ENCODE measurements around the gene GALNT1.

The GALNT1 gene

DNA sequence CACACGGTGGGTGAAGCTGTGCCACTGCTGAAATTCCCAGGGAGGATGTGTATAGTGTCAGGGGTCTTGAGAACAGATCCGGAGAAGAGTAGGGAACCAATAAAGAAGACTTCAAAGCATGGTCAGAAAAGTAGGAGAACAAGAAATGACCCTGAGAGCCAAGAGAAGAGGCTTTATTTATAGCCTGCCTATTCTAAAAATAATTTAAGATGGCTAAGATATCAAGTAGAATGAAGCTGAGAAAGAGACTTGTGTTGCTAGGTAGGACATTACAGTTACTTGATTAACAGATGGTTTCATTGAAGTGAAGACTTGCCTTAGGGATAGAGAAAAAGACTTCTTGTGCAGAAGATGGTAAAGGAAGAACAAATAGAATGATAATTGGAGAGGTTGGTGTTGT, 43.7 kb downstream of the GALNT1 start:
- H3K27me3 ChIP-seq (replicated peaks; ENCODE audit: control insufficient read depth, insufficient read depth, low read length, poor library complexity, severe bottlenecking) = no peaks in the 10 kb centered on the region
- no peak for DNase-seq
- no peaks in the 10 kb centered on the region for H3K9me3 ChIP-seq (ENCODE audit: control insufficient read depth, low read length)
- no peaks in the 10 kb centered on the region for H3K4me1 ChIP-seq (ENCODE audit: control insufficient read depth, insufficient read depth, low read length, poor library complexity, severe bottlenecking)
- no peaks in the 10 kb centered on the region for H3K36me3 ChIP-seq (ENCODE audit: control insufficient read depth, insufficient read depth, low read length)
- no peak overlapping the region for H3K27ac ChIP-seq (ENCODE audit: insufficient read depth, low read length, poor library complexity, severe bottlenecking)
- no peak overlapping the region for H3K4me3 ChIP-seq (ENCODE audit: insufficient read depth, low read depth, low read length, poor library complexity, severe bottlenecking)

- Histone ChIP-seq H3K27ac (ENCODE audit: insufficient read depth, low read length, poor library complexity, severe bottlenecking) (no peak overlapping the region), H3K4me1 (ENCODE audit: control insufficient read depth, insufficient read depth, low read length, poor library complexity, severe bottlenecking) (no peaks in the 10 kb centered on the region), H3K36me3 (ENCODE audit: control insufficient read depth, insufficient read depth, low read length) (no peaks in the 10 kb centered on the region), H3K9me3 (ENCODE audit: control insufficient read depth, low read length) (no peaks in the 10 kb centered on the region), H3K27me3 (replicated peaks; ENCODE audit: control insufficient read depth, insufficient read depth, low read length, poor library complexity, severe bottlenecking) (no peaks in the 10 kb centered on the region), H3K4me3 (ENCODE audit: insufficient read depth, low read depth, low read length, poor library complexity, severe bottlenecking) (no peak overlapping the region)
- no peak for DNase-seq
These were observed 52.2 kb downstream of the GALNT1 start for GRCh38 chr18:35633761-35634160.

- H3K9me3 ChIP-seq (ENCODE audit: control insufficient read depth, low read length) = no peaks in the 10 kb centered on the region
- H3K27ac ChIP-seq (ENCODE audit: insufficient read depth, low read length, poor library complexity, severe bottlenecking) = no peak overlapping the region
- no peaks in the 10 kb centered on the region for H3K27me3 ChIP-seq (replicated peaks; ENCODE audit: control insufficient read depth, insufficient read depth, low read length, poor library complexity, severe bottlenecking)
- no peak overlapping the region for H3K4me3 ChIP-seq (ENCODE audit: insufficient read depth, low read depth, low read length, poor library complexity, severe bottlenecking)
- DNase-seq = no peak
- no peaks in the 10 kb centered on the region for H3K36me3 ChIP-seq (ENCODE audit: control insufficient read depth, insufficient read depth, low read length)
- H3K4me1 ChIP-seq (ENCODE audit: control insufficient read depth, insufficient read depth, low read length, poor library complexity, severe bottlenecking) = no peaks in the 10 kb centered on the region
These were observed 52.8 kb downstream of the GALNT1 start for GRCh38 chr18:35634323-35634722.

GRCh38 chr18:35635170-35635569, 53.6 kb downstream of the GALNT1 start:
- Histone ChIP-seq H3K27me3 (replicated peaks; ENCODE audit: control insufficient read depth, insufficient read depth, low read length, poor library complexity, severe bottlenecking) (no peaks in the 10 kb centered on the region), H3K4me1 (ENCODE audit: control insufficient read depth, insufficient read depth, low read length, poor library complexity, severe bottlenecking) (no peaks in the 10 kb centered on the region), H3K4me3 (ENCODE audit: insufficient read depth, low read depth, low read length, poor library complexity, severe bottlenecking) (no peak overlapping the region), H3K27ac (ENCODE audit: insufficient read depth, low read length, poor library complexity, severe bottlenecking) (no peak overlapping the region), H3K36me3 (ENCODE audit: control insufficient read depth, insufficient read depth, low read length) (no peaks in the 10 kb centered on the region), H3K9me3 (ENCODE audit: control insufficient read depth, low read length) (no peaks in the 10 kb centered on the region)
- no peak for DNase-seq

DNA sequence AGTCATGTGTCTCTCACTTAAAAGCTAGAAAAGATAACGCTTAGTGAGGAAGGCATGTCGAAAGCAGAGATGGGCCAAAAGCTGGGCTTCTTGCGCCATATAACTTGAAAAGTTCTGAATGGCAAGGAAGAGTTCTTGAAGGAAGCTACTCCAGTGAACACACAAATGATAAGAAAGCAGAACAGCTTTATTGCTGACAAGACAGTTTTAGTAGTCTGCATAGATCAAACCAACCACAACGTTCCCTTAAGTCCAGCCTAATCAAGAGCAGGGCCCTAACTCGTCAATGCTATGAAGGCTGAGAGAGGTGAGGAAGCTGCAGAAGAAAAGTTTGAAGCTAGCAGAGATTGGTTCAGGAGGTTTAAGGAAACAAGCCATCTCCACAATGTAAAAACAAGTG, 55.7 kb downstream of the GALNT1 start:
- no peak for DNase-seq
- no peaks in the 10 kb centered on the region for H3K4me1 ChIP-seq (ENCODE audit: control insufficient read depth, insufficient read depth, low read length, poor library complexity, severe bottlenecking)

GRCh38 chr18:35639296-35639695, 57.8 kb downstream of the GALNT1 start:
- Histone ChIP-seq H3K9me3 (ENCODE audit: control insufficient read depth, low read length) (no peaks in the 10 kb centered on the region), H3K27me3 (replicated peaks; ENCODE audit: control insufficient read depth, insufficient read depth, low read length, poor library complexity, severe bottlenecking) (no peaks in the 10 kb centered on the region), H3K27ac (ENCODE audit: insufficient read depth, low read length, poor library complexity, severe bottlenecking) (no peak overlapping the region), H3K36me3 (ENCODE audit: control insufficient read depth, insufficient read depth, low read length) (no peaks in the 10 kb centered on the region), H3K4me1 (ENCODE audit: control insufficient read depth, insufficient read depth, low read length, poor library complexity, severe bottlenecking) (no peaks in the 10 kb centered on the region), H3K4me3 (ENCODE audit: insufficient read depth, low read depth, low read length, poor library complexity, severe bottlenecking) (no peak overlapping the region)
- no peak for DNase-seq

More for the DNA sequence above, 55.7 kb downstream of the GALNT1 start:
- Histone ChIP-seq H3K9me3 (ENCODE audit: control insufficient read depth, low read length) (no peaks in the 10 kb centered on the region), H3K27ac (ENCODE audit: insufficient read depth, low read length, poor library complexity, severe bottlenecking) (no peak overlapping the region), H3K36me3 (ENCODE audit: control insufficient read depth, insufficient read depth, low read length) (no peaks in the 10 kb centered on the region), H3K27me3 (replicated peaks; ENCODE audit: control insufficient read depth, insufficient read depth, low read length, poor library complexity, severe bottlenecking) (no peaks in the 10 kb centered on the region), H3K4me3 (ENCODE audit: insufficient read depth, low read depth, low read length, poor library complexity, severe bottlenecking) (no peak overlapping the region)

DNA sequence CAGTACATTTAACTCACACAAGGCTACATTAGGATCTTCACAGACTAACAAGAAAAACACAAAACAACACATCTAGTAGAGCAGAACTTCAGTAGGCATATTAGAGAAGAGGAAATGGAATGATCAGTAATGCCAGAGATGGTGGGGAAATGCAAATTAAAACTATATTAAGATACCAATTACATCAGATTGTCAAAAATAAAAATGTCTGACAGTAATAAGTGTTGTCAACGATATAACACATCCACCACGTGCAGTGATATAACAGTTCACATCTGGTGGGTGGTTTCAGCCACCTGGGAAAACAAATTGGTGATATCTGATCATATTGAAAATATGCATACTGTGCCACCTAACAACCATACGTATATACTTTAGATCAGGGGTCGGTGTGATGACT, 59.9 kb downstream of the GALNT1 start:
- Histone ChIP-seq H3K4me1 (ENCODE audit: control insufficient read depth, insufficient read depth, low read length, poor library complexity, severe bottlenecking) (no peaks in the 10 kb centered on the region), H3K27me3 (replicated peaks; ENCODE audit: control insufficient read depth, insufficient read depth, low read length, poor library complexity, severe bottlenecking) (no peaks in the 10 kb centered on the region), H3K9me3 (ENCODE audit: control insufficient read depth, low read length) (no peaks in the 10 kb centered on the region), H3K36me3 (ENCODE audit: control insufficient read depth, insufficient read depth, low read length) (no peaks in the 10 kb centered on the region), H3K4me3 (ENCODE audit: insufficient read depth, low read depth, low read length, poor library complexity, severe bottlenecking) (no peak overlapping the region), H3K27ac (ENCODE audit: insufficient read depth, low read length, poor library complexity, severe bottlenecking) (no peak overlapping the region)
- no peak for DNase-seq

DNA sequence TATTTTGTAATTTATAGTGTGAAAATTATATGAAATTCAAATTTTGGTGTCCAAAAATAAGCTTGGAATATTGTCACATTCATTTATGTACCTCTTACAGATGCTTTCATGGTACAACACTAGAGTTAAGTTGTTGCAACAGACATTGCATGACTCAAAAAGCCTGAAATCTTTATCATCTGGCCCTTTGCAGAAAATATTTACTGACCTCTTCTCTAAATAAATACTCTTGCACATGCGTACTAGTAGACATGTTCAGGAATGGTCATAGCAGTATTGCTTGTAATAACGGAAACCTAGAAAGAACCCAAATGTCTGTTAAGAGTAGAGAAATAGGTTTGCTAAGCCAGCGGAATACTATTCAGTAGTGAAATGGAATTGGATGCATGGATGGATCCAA, 60.4 kb downstream of the GALNT1 start:
- Histone ChIP-seq H3K27me3 (replicated peaks; ENCODE audit: control insufficient read depth, insufficient read depth, low read length, poor library complexity, severe bottlenecking) (no peaks in the 10 kb centered on the region), H3K4me3 (ENCODE audit: insufficient read depth, low read depth, low read length, poor library complexity, severe bottlenecking) (no peak overlapping the region), H3K4me1 (ENCODE audit: control insufficient read depth, insufficient read depth, low read length, poor library complexity, severe bottlenecking) (no peaks in the 10 kb centered on the region), H3K27ac (ENCODE audit: insufficient read depth, low read length, poor library complexity, severe bottlenecking) (no peak overlapping the region), H3K36me3 (ENCODE audit: control insufficient read depth, insufficient read depth, low read length) (no peaks in the 10 kb centered on the region), H3K9me3 (ENCODE audit: control insufficient read depth, low read length) (no peaks in the 10 kb centered on the region)
- no peak for DNase-seq

DNA sequence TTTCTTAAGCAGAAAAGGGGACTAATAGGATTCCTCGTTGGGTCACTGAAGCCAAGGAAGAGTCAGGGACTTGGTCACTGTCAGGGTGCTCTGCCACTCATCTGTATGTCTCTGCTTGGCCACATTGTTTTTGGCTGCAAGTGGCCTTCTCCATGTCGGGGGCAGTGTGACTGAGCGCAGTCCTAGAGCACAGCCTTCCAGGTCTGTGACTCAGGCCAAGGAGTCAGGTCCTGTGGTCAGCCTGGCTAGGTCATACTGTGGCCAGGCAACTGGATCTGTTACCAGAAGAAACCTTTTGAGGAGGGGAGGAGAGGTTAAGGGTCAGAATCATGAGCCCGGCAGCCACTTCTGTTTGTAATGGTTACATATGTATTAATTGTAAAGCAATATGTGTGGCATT, 61.3 kb downstream of the GALNT1 start:
- H3K36me3 ChIP-seq (ENCODE audit: control insufficient read depth, insufficient read depth, low read length) = no peaks in the 10 kb centered on the region
- H3K9me3 ChIP-seq (ENCODE audit: control insufficient read depth, low read length) = no peaks in the 10 kb centered on the region
- DNase-seq = no peak
- H3K27ac ChIP-seq (ENCODE audit: insufficient read depth, low read length, poor library complexity, severe bottlenecking) = no peak overlapping the region
- H3K4me1 ChIP-seq (ENCODE audit: control insufficient read depth, insufficient read depth, low read length, poor library complexity, severe bottlenecking) = no peaks in the 10 kb centered on the region
- H3K4me3 ChIP-seq (ENCODE audit: insufficient read depth, low read depth, low read length, poor library complexity, severe bottlenecking) = no peak overlapping the region
- no peaks in the 10 kb centered on the region for H3K27me3 ChIP-seq (replicated peaks; ENCODE audit: control insufficient read depth, insufficient read depth, low read length, poor library complexity, severe bottlenecking)

DNA sequence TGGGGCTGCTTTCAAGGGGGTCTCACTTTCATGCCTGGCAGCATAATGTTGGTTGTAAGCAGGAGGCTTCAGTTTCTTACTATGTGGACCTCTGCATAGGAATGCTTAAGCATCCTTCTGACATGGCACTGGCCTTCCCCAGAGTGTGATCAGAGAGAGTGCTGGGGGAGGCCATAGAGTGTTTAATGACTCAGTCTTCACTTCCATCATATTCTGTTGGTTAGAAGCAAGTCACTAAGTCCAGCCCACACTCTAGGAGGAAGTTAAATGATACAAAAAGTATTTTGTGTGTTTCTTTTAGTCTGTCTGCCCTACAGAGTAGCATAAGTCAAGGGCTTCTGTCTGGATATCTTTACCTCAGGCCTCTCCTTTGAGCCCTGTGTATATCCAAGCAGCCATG, 64.9 kb downstream of the GALNT1 start:
- Histone ChIP-seq H3K4me3 (ENCODE audit: insufficient read depth, low read depth, low read length, poor library complexity, severe bottlenecking) (no peak overlapping the region), H3K9me3 (ENCODE audit: control insufficient read depth, low read length) (no peaks in the 10 kb centered on the region), H3K36me3 (ENCODE audit: control insufficient read depth, insufficient read depth, low read length) (no peaks in the 10 kb centered on the region), H3K4me1 (ENCODE audit: control insufficient read depth, insufficient read depth, low read length, poor library complexity, severe bottlenecking) (no peaks in the 10 kb centered on the region), H3K27ac (ENCODE audit: insufficient read depth, low read length, poor library complexity, severe bottlenecking) (no peak overlapping the region), H3K27me3 (replicated peaks; ENCODE audit: control insufficient read depth, insufficient read depth, low read length, poor library complexity, severe bottlenecking) (no peaks in the 10 kb centered on the region)
- no peak for DNase-seq
